Keratinocyte (primary cell): ENCODE data around the gene ARFRP1. TPM values are rescaled to one million over a fixed set of nuclear protein-coding genes. Genes with fewer than 3 reads are reported as not detected.

Source experiments
- DNase-seq: peaks from one replicate; pipeline ENCODE4 v3.0.0-alpha.2; 2011; ENCODE audit warnings: low read depth, missing footprints, low spot score
- FAIRE-seq: peaks from 2 replicates; lab custom pipeline; 2011; peaks lifted over from hg19 to GRCh38; lab: Jason Lieb, UNC
- H2AFZ ChIP-seq: 2 replicates; pipeline ENCODE4 v1.6.0; 2012; ENCODE audit warnings: low read length, control low read depth, inconsistent platforms; ENCODE audit not compliant: control insufficient read depth
- H3K27ac ChIP-seq: 2 replicates; pipeline ENCODE4 v1.5.1; 2011; ENCODE audit warnings: low read length; ENCODE audit not compliant: control insufficient read depth, insufficient read depth
- H3K27me3 ChIP-seq: 3 replicates; pipeline ENCODE4 v1.6.0; 2011; ENCODE audit warnings: low read length; ENCODE audit not compliant: control insufficient read depth, insufficient read depth; ENCODE audit errors: extremely low read depth
- H3K36me3 ChIP-seq, 2 experiments: 2 replicates in 1 of 2; 3 replicates in 1 of 2; pipeline ENCODE4 v1.5.1; 2011; ENCODE audit warnings: low read length in 2 of 2, mild to moderate bottlenecking in 1 of 2; ENCODE audit not compliant: control insufficient read depth in 2 of 2, insufficient read depth in 2 of 2; ENCODE audit errors: extremely low read depth in 1 of 2
- H3K4me1 ChIP-seq: 3 replicates; pipeline ENCODE4 v1.5.1; 2011; ENCODE audit warnings: low read length; ENCODE audit not compliant: control insufficient read depth, insufficient read depth; ENCODE audit errors: extremely low read depth
- H3K4me2 ChIP-seq: 3 replicates; pipeline ENCODE4 v1.6.0; 2011; ENCODE audit warnings: low read depth, low read length; ENCODE audit not compliant: control insufficient read depth, insufficient read depth; ENCODE audit errors: extremely low read depth
- H3K4me3 ChIP-seq, 3 experiments: fragments of 200-600 bp in 1 of 3; sonication (generic) in 1 of 3; 2 replicates in 2 of 3; 3 replicates in 1 of 3; pipeline ENCODE4 v1.5.1; 2011 to 2016; ENCODE audit warnings: low read length in 3 of 3, mild to moderate bottlenecking in 3 of 3, control low read depth in 2 of 3, inconsistent platforms in 1 of 3, low read depth in 1 of 3, mixed read lengths in 1 of 3, mixed run types in 1 of 3, moderate library complexity in 1 of 3; ENCODE audit not compliant: control insufficient read depth in 2 of 3, insufficient read depth in 2 of 3; ENCODE audit errors: extremely low read depth in 1 of 3
- H3K79me2 ChIP-seq: 2 replicates; pipeline ENCODE4 v1.6.0; 2012; ENCODE audit warnings: low read length; ENCODE audit not compliant: control insufficient read depth, insufficient read depth
- H3K9ac ChIP-seq: 3 replicates; pipeline ENCODE4 v1.6.0; 2011; ENCODE audit warnings: low read length; ENCODE audit not compliant: control insufficient read depth, insufficient read depth; ENCODE audit errors: extremely low read depth
- H3K9me1 ChIP-seq: 3 replicates; pipeline ENCODE4 v1.6.0; 2011; ENCODE audit warnings: low read length; ENCODE audit not compliant: control insufficient read depth, insufficient read depth; ENCODE audit errors: extremely low read depth
- H3K9me3 ChIP-seq: 2 replicates; pipeline ENCODE4 v1.5.1; 2012; ENCODE audit warnings: low read depth, low read length; ENCODE audit not compliant: control insufficient read depth
- H4K20me1 ChIP-seq: 3 replicates; pipeline ENCODE4 v1.6.0; 2011; ENCODE audit warnings: low read length; ENCODE audit not compliant: control insufficient read depth, insufficient read depth; ENCODE audit errors: extremely low read depth
- CTCF ChIP-seq, 3 experiments: IDR thresholded peaks in 1 of 3; conservative IDR thresholded peaks in 1 of 3; optimal IDR thresholded peaks in 1 of 3; 2 replicates in 2 of 3; 3 replicates in 1 of 3; pipeline versions ENCODE3 to v1.5.1; 2011; ENCODE audit warnings: low read length in 3 of 3, mild to moderate bottlenecking in 3 of 3, moderate library complexity in 2 of 3, control low read depth in 1 of 3, inconsistent platforms in 1 of 3; ENCODE audit not compliant: insufficient read depth in 2 of 3; ENCODE audit errors: extremely low read depth in 1 of 3
- EZH2 ChIP-seq: IDR thresholded peaks from one replicate; pipeline ENCODE4 v1.6.1; 2012; ENCODE audit warnings: inconsistent platforms, mild to moderate bottlenecking, low read length, moderate library complexity
- dilution Hi-C: fragments of 300-500 bp; cut with MboI; formaldehyde crosslinking; loops from one replicate; pipeline ENCODE4 v1.7.0; 2020; ENCODE audit warnings: low sequenced_read_pairs; ENCODE audit not compliant: extremely low pct_ligation_motif_present
- polyA plus RNA-seq, 5 experiments: library from polyadenylated mRNA; depleted of rRNA in 3 of 5; stranded (reverse) in 3 of 5; stranded (forward) in 1 of 5; unstranded in 1 of 5; fragments of >200 nt; gene quantifications; 1 replicate in 1 of 5; 2 replicates in 3 of 5; 3 replicates in 1 of 5; pipeline versions ENCODE4 v1.2.1 to v1.2.3, GENCODE V29; 2011 to 2012; ENCODE audit warnings: missing spikeins in 2 of 5, low read depth in 1 of 5, low replicate concordance in 1 of 5

Gene ARFRP1
- polyA plus RNA-seq, 1 donor (not counting 4 experiments of a cell fraction or from before 2014, with no cell fraction given) = 30.4 TPM

- no peaks in the 10 kb centered on the region for H3K79me2 ChIP-seq
- DNase-seq (no peak), FAIRE-seq (no peak)
- dilution Hi-C loops = no loop called here
- no peak overlapping the region for H3K4me3 ChIP-seq
- no peaks in the 10 kb centered on the region for H3K9me3 ChIP-seq
- H2AFZ ChIP-seq = peak overlapping the region; percentile 30
- H3K9me1 ChIP-seq = no peaks in the 10 kb centered on the region
- peaks cover 3% of the 10 kb centered on the region for H3K27me3 ChIP-seq
- no peaks in the 10 kb centered on the region for H3K4me1 ChIP-seq
- no peak overlapping the region for H3K27ac ChIP-seq
- H3K36me3 ChIP-seq = no peaks in the 10 kb centered on the region
- no peak for TF ChIP-seq EZH2
- TF ChIP-seq CTCF (optimal IDR thresholded peaks at IDR 0.05 in 1 of 3, IDR thresholded peaks at IDR 0.05 in 1 of 3, conservative IDR thresholded peaks at IDR 0.05 in 1 of 3; ENCODE audit: extremely low read depth in 1 of 3, insufficient read depth in 2 of 3, low read length in 3 of 3) = no peak
- peak overlapping the region; percentile 37 for H3K4me2 ChIP-seq
- H4K20me1 ChIP-seq = no peaks in the 10 kb centered on the region
- no peak overlapping the region for H3K9ac ChIP-seq
Measured at GRCh38 chr20:63751471-63752271, 43.9 kb upstream of the ARFRP1 start.

GRCh38 chr20:63750807-63751470 is 43.2 kb upstream of the ARFRP1 start:
- no peak for FAIRE-seq
- no peak overlapping the region for H3K27ac ChIP-seq
- dilution Hi-C loops = no loop called here
- TF ChIP-seq CTCF (optimal IDR thresholded peaks at IDR 0.05 in 1 of 3, IDR thresholded peaks at IDR 0.05 in 1 of 3, conservative IDR thresholded peaks at IDR 0.05 in 1 of 3; ENCODE audit: extremely low read depth in 1 of 3, insufficient read depth in 2 of 3, low read length in 3 of 3) (no peak), EZH2 (no peak)
- H3K27me3 ChIP-seq = peaks cover 3% of the 10 kb centered on the region
- DNase-seq = no peak
- H3K4me2 ChIP-seq = no peak overlapping the region
- no peak overlapping the region for H2AFZ ChIP-seq
- no peaks in the 10 kb centered on the region for H3K9me3 ChIP-seq
- H3K4me3 ChIP-seq = no peak overlapping the region
- H3K9me1 ChIP-seq = no peaks in the 10 kb centered on the region
- H4K20me1 ChIP-seq = no peaks in the 10 kb centered on the region
- H3K4me1 ChIP-seq = no peaks in the 10 kb centered on the region
- no peaks in the 10 kb centered on the region for H3K36me3 ChIP-seq
- no peak overlapping the region for H3K9ac ChIP-seq
- no peaks in the 10 kb centered on the region for H3K79me2 ChIP-seq
